ENCODE measurements around the gene POU6F2.

DNA sequence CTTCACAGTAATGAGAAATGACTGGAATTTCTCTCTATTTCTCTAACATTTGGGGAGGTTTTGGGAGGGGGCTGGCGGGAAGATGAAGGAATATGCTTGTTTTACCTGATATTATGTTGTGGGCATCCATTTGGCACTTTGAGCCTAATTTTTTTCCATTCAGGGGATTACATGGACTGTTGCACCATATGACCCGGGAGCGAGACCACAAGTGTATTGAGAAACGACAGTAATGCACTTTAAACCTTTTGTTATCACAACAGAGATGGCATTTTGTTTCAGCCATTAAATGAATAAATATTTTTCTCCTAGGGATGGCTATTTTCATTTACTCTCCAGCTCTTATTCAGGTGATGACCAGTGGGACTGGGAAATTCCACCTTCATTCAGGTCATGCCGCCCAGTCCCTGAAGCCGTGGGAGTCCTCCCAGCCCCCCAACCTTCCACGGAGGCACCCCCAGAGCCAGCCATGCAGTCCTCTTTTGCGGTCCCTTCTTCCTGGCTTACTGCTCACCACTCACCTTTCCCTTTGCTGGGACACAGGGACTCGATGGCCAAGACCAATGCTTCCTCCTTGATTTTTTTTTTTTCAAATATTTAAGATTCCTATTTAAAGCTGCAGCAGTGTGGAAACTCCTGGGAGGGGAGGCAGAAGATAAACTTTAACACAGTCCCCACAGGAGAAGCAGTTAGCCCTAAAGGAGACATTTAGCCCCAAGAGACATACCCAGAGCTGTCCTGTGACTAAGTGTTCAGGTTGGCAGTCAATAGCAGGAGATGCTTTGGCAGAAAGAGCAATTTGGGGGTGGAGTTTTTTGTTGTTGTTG is 397.6 kb downstream of the POU6F2 start:
- TF ChIP-seq, protein P1, sequence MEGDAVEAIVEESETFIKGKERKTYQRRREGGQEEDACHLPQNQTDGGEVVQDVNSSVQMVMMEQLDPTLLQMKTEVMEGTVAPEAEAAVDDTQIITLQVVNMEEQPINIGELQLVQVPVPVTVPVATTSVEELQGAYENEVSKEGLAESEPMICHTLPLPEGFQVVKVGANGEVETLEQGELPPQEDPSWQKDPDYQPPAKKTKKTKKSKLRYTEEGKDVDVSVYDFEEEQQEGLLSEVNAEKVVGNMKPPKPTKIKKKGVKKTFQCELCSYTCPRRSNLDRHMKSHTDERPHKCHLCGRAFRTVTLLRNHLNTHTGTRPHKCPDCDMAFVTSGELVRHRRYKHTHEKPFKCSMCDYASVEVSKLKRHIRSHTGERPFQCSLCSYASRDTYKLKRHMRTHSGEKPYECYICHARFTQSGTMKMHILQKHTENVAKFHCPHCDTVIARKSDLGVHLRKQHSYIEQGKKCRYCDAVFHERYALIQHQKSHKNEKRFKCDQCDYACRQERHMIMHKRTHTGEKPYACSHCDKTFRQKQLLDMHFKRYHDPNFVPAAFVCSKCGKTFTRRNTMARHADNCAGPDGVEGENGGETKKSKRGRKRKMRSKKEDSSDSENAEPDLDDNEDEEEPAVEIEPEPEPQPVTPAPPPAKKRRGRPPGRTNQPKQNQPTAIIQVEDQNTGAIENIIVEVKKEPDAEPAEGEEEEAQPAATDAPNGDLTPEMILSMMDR (IDR thresholded peaks at IDR 0.05) = no peak
- TF ChIP-seq POLR2AphosphoS5 (IDR thresholded peaks at IDR 0.05) (no peak), EP300 (IDR thresholded peaks at IDR 0.05; ENCODE audit: low read depth) (no peak)

Data from transverse colon (tissue), 4 donors.